SH-SY5Y (cell line): ENCODE data around the gene CDC5L.

ENCODE experiments used
- GATA2 ChIP-seq: IDR thresholded peaks from 2 replicates; pipeline ENCODE4 v1.6.1; 2011; ENCODE audit warnings: mild to moderate bottlenecking, low read depth, low read length
- GATA3 ChIP-seq: IDR thresholded peaks from 2 replicates; pipeline ENCODE4 v1.6.1; 2011; ENCODE audit warnings: low read depth, mild to moderate bottlenecking, low read length, moderate library complexity

The CDC5L gene

GRCh38 chr6:44481056-44481455 lies 93.5 kb downstream of the CDC5L start:
- TF ChIP-seq GATA3 (no peak), GATA2 (no peak)

GRCh38 chr6:44481760-44482159 lies 94.3 kb downstream of the CDC5L start:
- no peak for TF ChIP-seq GATA3
- TF ChIP-seq GATA2: no peak

- no peak for TF ChIP-seq GATA2
- TF ChIP-seq GATA3: no peak
Measured at GRCh38 chr6:44485601-44486401, 98.3 kb downstream of the CDC5L start.

DNA sequence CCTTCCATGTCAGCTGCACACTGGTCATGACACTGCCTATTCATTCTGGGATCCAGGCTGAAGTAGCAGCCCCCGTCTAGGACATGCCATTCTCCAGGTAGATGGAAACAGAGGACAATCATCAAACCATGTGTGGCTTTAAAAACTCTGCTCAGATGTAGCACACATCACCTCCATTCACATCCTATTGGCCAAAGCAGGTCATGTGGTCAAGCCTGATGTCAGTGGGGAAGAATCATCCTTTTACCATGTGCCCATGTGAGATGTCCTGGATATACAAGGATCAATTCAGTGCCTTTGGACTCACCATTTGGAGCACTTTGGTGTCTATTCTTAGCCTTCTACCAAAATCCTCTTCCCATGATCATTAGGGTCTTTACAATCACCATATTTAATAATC lies 99.5 kb downstream of the CDC5L start:
- TF ChIP-seq GATA3 (no peak), GATA2 (no peak)

DNA sequence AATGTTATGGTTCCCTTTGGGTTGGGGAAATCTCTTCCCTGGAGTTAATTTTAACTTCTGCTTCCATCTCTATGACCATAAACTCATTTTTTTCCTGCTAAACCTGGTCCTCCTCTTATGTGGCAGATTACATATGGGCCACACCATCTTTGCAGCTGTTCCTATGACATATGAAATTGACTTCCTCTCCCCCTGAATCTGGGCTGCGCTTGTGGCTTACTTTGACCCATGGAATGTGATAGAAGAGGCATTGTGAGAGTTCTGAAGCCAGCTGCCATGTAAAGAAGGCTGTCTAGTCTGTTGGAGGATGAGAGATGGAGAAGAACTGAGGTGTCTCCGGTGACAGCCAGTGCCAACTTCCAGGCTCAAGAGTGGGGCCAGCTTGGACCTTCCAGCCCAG lies 100.1 kb downstream of the CDC5L start:
- no peak for TF ChIP-seq GATA3
- TF ChIP-seq GATA2: no peak

DNA sequence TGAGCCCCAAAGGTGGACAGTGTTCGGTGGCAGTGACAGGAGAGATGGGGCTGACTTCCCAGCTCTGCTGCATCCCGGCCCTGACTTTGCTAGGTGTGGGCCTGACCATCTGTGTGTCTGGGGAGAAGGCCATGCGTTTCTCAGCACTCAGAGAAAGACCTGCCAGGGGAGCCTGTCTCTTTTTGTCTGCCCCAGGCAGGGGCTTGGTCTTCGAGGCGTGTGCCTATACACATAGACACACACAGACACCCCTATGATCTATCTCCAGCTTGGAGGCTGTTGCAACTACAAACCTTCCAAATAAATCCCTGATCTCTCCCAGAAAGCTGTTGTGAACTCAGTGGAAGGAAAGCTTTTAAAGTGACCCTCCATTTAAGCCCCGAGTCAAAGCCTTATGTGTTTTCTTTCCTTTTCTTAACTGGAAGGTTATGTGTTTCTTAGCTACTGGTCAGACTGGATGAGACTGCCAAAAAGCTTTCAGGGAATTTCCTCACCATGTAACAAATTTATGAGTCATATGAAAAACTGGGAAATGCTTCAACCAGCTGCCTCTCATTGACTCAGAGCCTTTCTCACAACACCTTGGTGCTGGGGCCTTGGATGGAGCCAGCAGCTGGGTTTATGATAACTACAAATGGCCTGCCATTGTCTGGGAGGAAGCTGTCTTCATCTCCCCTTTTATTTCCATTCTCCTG lies 102.6 kb downstream of the CDC5L start:
- TF ChIP-seq GATA2 (no peak), GATA3 (no peak)

GRCh38 chr6:44493132-44493531 lies 105.6 kb downstream of the CDC5L start:
- TF ChIP-seq GATA3: no peak
- no peak for TF ChIP-seq GATA2

GRCh38 chr6:44493593-44493992 lies 106.1 kb downstream of the CDC5L start:
- TF ChIP-seq GATA2: no peak
- no peak for TF ChIP-seq GATA3

GRCh38 chr6:44494011-44494501 lies 106.5 kb downstream of the CDC5L start:
- no peak for TF ChIP-seq GATA3
- no peak for TF ChIP-seq GATA2

DNA sequence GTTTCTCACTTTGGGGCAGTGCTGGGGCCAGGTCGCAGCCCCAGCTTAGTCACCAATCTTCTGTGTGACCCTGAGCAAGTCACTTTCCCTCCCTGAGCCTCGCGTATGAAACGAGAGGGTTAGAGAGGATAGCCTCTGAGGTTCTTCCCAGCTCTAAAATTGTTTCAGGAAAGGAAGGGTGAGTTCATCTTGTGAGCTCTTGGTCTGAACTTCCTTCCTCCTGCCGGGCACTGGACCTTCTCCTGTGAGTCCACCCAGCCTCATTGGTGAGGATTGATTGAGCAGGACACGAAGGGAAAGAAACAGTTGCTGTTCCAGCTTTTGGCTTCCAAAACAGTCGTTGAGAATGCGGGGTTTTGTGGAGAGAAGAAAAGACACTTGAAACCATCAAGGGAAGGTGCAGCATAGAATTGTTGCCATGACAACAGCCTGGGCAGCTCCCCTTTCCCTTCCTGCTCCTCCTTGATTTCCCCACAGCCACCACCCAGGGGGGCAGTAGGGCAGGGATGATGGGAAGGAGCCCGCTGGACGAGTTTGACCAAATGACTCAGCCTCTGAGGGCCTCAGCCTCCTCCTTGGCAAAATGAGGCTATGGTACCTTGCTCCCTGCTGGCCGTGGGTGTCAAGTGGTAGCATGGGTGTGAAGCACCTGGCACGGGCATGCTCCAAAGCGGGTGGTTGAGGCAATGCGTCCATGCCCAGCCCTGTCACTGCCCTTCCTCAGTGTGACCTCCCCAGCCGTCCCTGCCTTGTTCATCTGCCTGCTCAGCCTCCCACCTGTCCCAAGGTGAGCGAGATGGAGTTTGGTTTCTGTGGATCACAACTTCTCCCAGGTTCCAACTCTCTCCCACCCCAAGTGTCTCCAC lies 107.8 kb downstream of the CDC5L start:
- no peak for TF ChIP-seq GATA3
- TF ChIP-seq GATA2: no peak

- TF ChIP-seq GATA2 (no peak), GATA3 (no peak)
Measured at GRCh38 chr6:44496665-44497369, 109.3 kb downstream of the CDC5L start.

DNA sequence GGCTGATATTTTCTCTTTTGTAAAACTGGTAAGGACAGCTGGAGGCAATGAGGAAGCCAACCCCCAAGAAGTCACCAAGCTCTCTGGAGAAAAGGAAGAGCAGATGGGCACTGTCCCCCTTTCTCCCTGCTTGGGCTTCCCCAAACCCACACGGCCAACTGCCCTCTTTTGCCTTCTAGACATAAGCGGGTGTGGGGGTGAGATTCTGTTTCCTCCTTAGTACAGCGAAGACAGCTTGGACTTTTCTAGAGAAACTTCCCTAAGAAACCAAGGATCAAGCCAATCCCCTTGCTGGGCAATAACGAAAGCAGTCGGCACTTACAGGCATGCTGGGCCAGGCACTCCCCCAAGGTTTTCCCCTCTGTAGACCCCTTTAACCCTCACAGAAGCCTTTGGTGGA lies 110.3 kb downstream of the CDC5L start:
- TF ChIP-seq GATA3 (no peak), GATA2 (no peak)

DNA sequence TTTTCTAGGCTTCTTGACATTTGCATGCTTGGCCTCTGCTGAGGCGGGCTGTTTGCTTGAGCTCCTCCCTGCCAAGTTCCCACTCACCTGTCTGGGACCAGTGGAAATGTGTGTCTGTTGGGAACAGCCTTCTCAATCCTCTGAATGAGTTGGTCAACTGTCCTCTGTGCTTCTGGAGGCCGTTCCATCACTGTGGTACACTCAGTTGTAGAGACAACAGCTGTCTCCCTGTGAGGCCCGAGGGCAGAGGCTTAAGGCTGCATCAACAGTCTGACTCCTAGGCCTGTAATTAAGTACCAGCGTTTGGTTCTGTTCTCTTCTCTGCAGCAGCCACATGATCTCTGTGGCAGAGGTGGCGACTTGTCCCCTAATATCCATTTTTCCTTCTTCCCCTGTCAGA lies 110.9 kb downstream of the CDC5L start:
- TF ChIP-seq GATA3 (no peak), GATA2 (no peak)

GRCh38 chr6:44499609-44500008 lies 112.1 kb downstream of the CDC5L start:
- TF ChIP-seq GATA3 (no peak), GATA2 (no peak)
